Adrenal gland (tissue), 12 donors: ENCODE measurements around the gene CRTC3. TPM values are rescaled to one million over a fixed set of nuclear protein-coding genes. Genes with fewer than 3 reads are reported as not detected.

Experiments used
- DNase-seq, 7 donors: peaks; one replicate each; pipeline ENCODE4 v3.0.0-alpha.2; 2019 to 2020
- H3K27ac ChIP-seq, 5 donors: fragments of 200-600 bp; sonication (generic) in 4 of 5; 1 replicate in 3 of 5; 2 replicates in 2 of 5; pipeline versions ENCODE4 v1.5.1 to v1.8.0; 2016 to 2020; ENCODE audit warnings: mild to moderate bottlenecking in 1 of 5
- H3K27me3 ChIP-seq: fragments of 200-600 bp; 2 replicates; pipeline ENCODE4 v1.8.0; 2021
- H3K36me3 ChIP-seq, 2 donors: fragments of 200-600 bp; replicated peaks in 1 of 2; 1 replicate in 1 of 2; 2 replicates in 1 of 2; pipeline versions ENCODE4 v1.5.1 to v1.8.0; 2018 to 2022
- H3K4me1 ChIP-seq, 2 donors: fragments of 200-600 bp; replicated peaks in 1 of 2; 1 replicate in 1 of 2; 2 replicates in 1 of 2; pipeline versions ENCODE4 v1.5.1 to v1.8.0; 2018 to 2021
- H3K4me3 ChIP-seq, 4 donors: fragments of 200-600 bp; sonication (generic) in 3 of 4; one replicate each; pipeline ENCODE4 v1.5.1; 2016 to 2018
- H3K9me3 ChIP-seq, 3 donors: fragments of 200-600 bp; sonication (generic) in 1 of 3; replicated peaks in 1 of 3; 1 replicate in 2 of 3; 2 replicates in 1 of 3; pipeline versions ENCODE4 v1.5.1 to v1.8.0; 2016 to 2021
- CTCF ChIP-seq, 6 experiments: fragments of 450-650 bp in 4 of 6; fragments of 200-600 bp in 2 of 6; sonication (generic) in 1 of 6; IDR thresholded peaks; 1 replicate in 5 of 6; 2 replicates in 1 of 6; pipeline versions ENCODE4 v1.5.1 to v1.8.0; 2016 to 2021; ENCODE audit warnings: antibody characterized with exemption in 6 of 6, mild to moderate bottlenecking in 2 of 6, moderate library complexity in 1 of 6
- POLR2A ChIP-seq, 2 donors: fragments of 450-650 bp; IDR thresholded peaks; one replicate each; pipeline ENCODE4 v1.6.1; 2017; ENCODE audit warnings: antibody characterized with exemption in 2 of 2, mild to moderate bottlenecking in 2 of 2, moderate library complexity in 1 of 2
- WGBS, 4 donors: extraction: QIAGEN DNeasy Blood & Tissue Kit in 2 of 4; methylation state at CpG; one replicate each; pipeline versions ENCODE4 v1.1.5 to v1.1.7; 2013 to 2017; 5-methylcytosine and 5-hydroxymethylcytosine counted together
- intact Hi-C, 2 donors: fragments of 100-400 bp; cut with DNase I; formaldehyde crosslinking; loops; one replicate each; pipeline versions ENCODE4 v1.14.1 to v1.15.0; 2022 to 2023
- polyA plus RNA-seq, 3 donors: library from polyadenylated mRNA; stranded (reverse); fragments of 200-250 nt in 2 of 3; fragments of 350-450 nt in 1 of 3; fragmentation: Illumina TruSeq in 1 of 3; extraction: RNeasy Lipid Tissue Mini Kit (QIAGEN cat#74804) in 1 of 3; gene quantifications; one replicate each; pipeline ENCODE4 v1.2.3, GENCODE V29; 2013 to 2014
- total RNA-seq, 9 donors: library from RNA; depleted of rRNA in 4 of 9; stranded (reverse); fragments of >200 nt in 4 of 9; fragments of 120-200 nt in 1 of 9; fragmentation: NEBNext Ultra II Directional in 1 of 9; extraction: Animal tissue kit (Norgen Biotek cat#: 25700) in 1 of 9; gene quantifications; one replicate each; pipeline versions ENCODE4 v1.1.0 to v1.2.4, GENCODE V29; 2013 to 2023
- donor health status: healthy with polysubstance abuse.
- donor health status: Bipolar disorder and iron deficiency.
- donor health status: DM: yes; HTN: yes; CAD: no.
- donor health status: DM: no; HTN: no; CAD: no.
- donor health status: DM: no; HTN: no; CAD: no.
- donor health status: DM: yes; HTN: yes; CAD: no.

CRTC3 gene
- total and polyA plus RNA-seq, 12 donors, result 11.5 to 46.7 (median 31.8) TPM

GRCh38 chr15:90562669-90563068 is 32.9 kb downstream of the CRTC3 start:
- WGBS, 4 donors, result 88 to 96% (median 91%) methylated on average over 5 of the region's 5 CpGs
- intact Hi-C loops, result no loop called here
- H3K4me1 ChIP-seq, result peaks cover 56 to 85% of the 10 kb centered on the region in 2 donors
- TF ChIP-seq POLR2A (IDR thresholded peaks at IDR 0.05) (no peak), CTCF (IDR thresholded peaks at IDR 0.05) (no peak)
- H3K27ac ChIP-seq, result peak overlapping the region in 4 of 5 donors; percentile 42 to 92 (median 86)
- no peaks in the 10 kb centered on the region for H3K27me3 ChIP-seq
- no peak for DNase-seq
- no peaks in the 10 kb centered on the region for H3K36me3 ChIP-seq
- no peaks in the 10 kb centered on the region for H3K9me3 ChIP-seq
- H3K4me3 ChIP-seq, result no peak overlapping the region

GRCh38 chr15:90563463-90563862 is 33.7 kb downstream of the CRTC3 start:
- H3K27me3 ChIP-seq, result no peaks in the 10 kb centered on the region
- peaks cover 53 to 77% of the 10 kb centered on the region in 2 donors for H3K4me1 ChIP-seq
- H3K27ac ChIP-seq, result peak overlapping the region in 2 of 5 donors; percentile 21 to 88
- TF ChIP-seq CTCF (IDR thresholded peaks at IDR 0.05), result no peak
- no peak for TF ChIP-seq POLR2A (IDR thresholded peaks at IDR 0.05)
- H3K4me3 ChIP-seq, result no peak overlapping the region
- no peaks in the 10 kb centered on the region for H3K9me3 ChIP-seq
- 34 to 44% (median 40%) methylated on average over 3 of the region's 3 CpGs for WGBS, 4 donors
- H3K36me3 ChIP-seq, result no peaks in the 10 kb centered on the region
- DNase-seq, result peak in 4 of 7 donors; percentile 34 to 65 (median 50)
- intact Hi-C loops, result no loop called here

GRCh38 chr15:90564051-90564450 is 34.3 kb downstream of the CRTC3 start:
- no peak overlapping the region for H3K4me3 ChIP-seq
- intact Hi-C loops, result no loop called here
- H3K27me3 ChIP-seq, result no peaks in the 10 kb centered on the region
- DNase-seq, result no peak
- no peaks in the 10 kb centered on the region for H3K9me3 ChIP-seq
- WGBS, 4 donors, result 56 to 85% (median 71%) methylated on average over 1 of the region's 1 CpG
- peaks cover 53 to 77% of the 10 kb centered on the region in 2 donors for H3K4me1 ChIP-seq
- no peaks in the 10 kb centered on the region for H3K36me3 ChIP-seq
- H3K27ac ChIP-seq, result peak overlapping the region in 2 of 5 donors; percentile 21 to 88
- TF ChIP-seq CTCF (IDR thresholded peaks at IDR 0.05), result no peak

- 83 to 90% (median 85%) methylated on average over 2 of the region's 2 CpGs for WGBS, 4 donors
- TF ChIP-seq POLR2A (IDR thresholded peaks at IDR 0.05) (no peak), CTCF (IDR thresholded peaks at IDR 0.05) (no peak)
- Histone ChIP-seq H3K4me3 (no peak overlapping the region), H3K4me1 (peaks cover 52 to 73% of the 10 kb centered on the region in 2 donors), H3K27ac (peak overlapping the region in 2 of 5 donors; percentile 5 to 88), H3K27me3 (no peaks in the 10 kb centered on the region), H3K9me3 (no peaks in the 10 kb centered on the region), H3K36me3 (no peaks in the 10 kb centered on the region)
- intact Hi-C loops, result no loop called here
- no peak for DNase-seq
These were observed 34.9 kb downstream of the CRTC3 start for GRCh38 chr15:90564590-90564989.
